Measurements from ENCODE around the gene SLC25A12. TPM values are rescaled to one million over a fixed set of nuclear protein-coding genes. Genes with fewer than 3 reads are reported as not detected.
"Not testable (repeated sequence)": the region's sequence is repeated elsewhere in the genome, so short reads cannot be mapped to it uniquely, and the experiment has no call there.

SLC25A12 gene
- total RNA-seq, 1 donor from 2014 or later, result 30.4 TPM

- H3K4me1 Mint-ChIP-seq (ENCODE audit: low read depth, unreplicated experiment), result no peaks in the 10 kb centered on the region
- H3K27ac Mint-ChIP-seq (ENCODE audit: unreplicated experiment), result no peak overlapping the region
- no peaks in the 10 kb centered on the region for H3K9me3 Mint-ChIP-seq (ENCODE audit: unreplicated experiment)
- no peak for TF ChIP-seq CTCF (IDR thresholded peaks at IDR 0.05; ENCODE audit: partially characterized antibody, unreplicated experiment)
- no peak overlapping the region for H3K4me3 Mint-ChIP-seq (ENCODE audit: unreplicated experiment)
- no peaks in the 10 kb centered on the region for H3K36me3 Mint-ChIP-seq (ENCODE audit: unreplicated experiment)
- H3K27me3 Mint-ChIP-seq (ENCODE audit: unreplicated experiment), result no peaks in the 10 kb centered on the region
- no peak for DNase-seq
Observed at GRCh38 chr2:171913517-171913916, 19.5 kb upstream of the SLC25A12 start.

- Mint-ChIP-seq H3K9me3 (ENCODE audit: unreplicated experiment) (no peaks in the 10 kb centered on the region), H3K4me3 (ENCODE audit: unreplicated experiment) (no peak overlapping the region), H3K27me3 (ENCODE audit: unreplicated experiment) (no peaks in the 10 kb centered on the region), H3K36me3 (ENCODE audit: unreplicated experiment) (no peaks in the 10 kb centered on the region), H3K4me1 (ENCODE audit: low read depth, unreplicated experiment) (no peaks in the 10 kb centered on the region), H3K27ac (ENCODE audit: unreplicated experiment) (no peak overlapping the region)
- no peak for DNase-seq
- TF ChIP-seq CTCF (IDR thresholded peaks at IDR 0.05; ENCODE audit: partially characterized antibody, unreplicated experiment), result no peak
Observed at GRCh38 chr2:171910494-171910893, 16.4 kb upstream of the SLC25A12 start.

GRCh38 chr2:171909266-171909665 lies 15.2 kb upstream of the SLC25A12 start:
- no peak for TF ChIP-seq CTCF (IDR thresholded peaks at IDR 0.05; ENCODE audit: partially characterized antibody, unreplicated experiment)
- Mint-ChIP-seq H3K4me1 (ENCODE audit: low read depth, unreplicated experiment) (no peaks in the 10 kb centered on the region), H3K9me3 (ENCODE audit: unreplicated experiment) (no peaks in the 10 kb centered on the region), H3K36me3 (ENCODE audit: unreplicated experiment) (no peaks in the 10 kb centered on the region), H3K4me3 (ENCODE audit: unreplicated experiment) (no peak overlapping the region), H3K27ac (ENCODE audit: unreplicated experiment) (no peak overlapping the region), H3K27me3 (ENCODE audit: unreplicated experiment) (peaks cover 2% of the 10 kb centered on the region)
- DNase-seq, result no peak

- Mint-ChIP-seq H3K27me3 (ENCODE audit: unreplicated experiment) (peaks cover 2% of the 10 kb centered on the region), H3K27ac (ENCODE audit: unreplicated experiment) (no peak overlapping the region), H3K9me3 (ENCODE audit: unreplicated experiment) (no peaks in the 10 kb centered on the region), H3K4me3 (ENCODE audit: unreplicated experiment) (no peak overlapping the region), H3K4me1 (ENCODE audit: low read depth, unreplicated experiment) (no peaks in the 10 kb centered on the region), H3K36me3 (ENCODE audit: unreplicated experiment) (no peaks in the 10 kb centered on the region)
- no peak for DNase-seq
- no peak for TF ChIP-seq CTCF (IDR thresholded peaks at IDR 0.05; ENCODE audit: partially characterized antibody, unreplicated experiment)
Observed at GRCh38 chr2:171908235-171908634, 14.2 kb upstream of the SLC25A12 start.

GRCh38 chr2:171902840-171903420 lies 8.9 kb upstream of the SLC25A12 start:
- Mint-ChIP-seq H3K4me1 (ENCODE audit: low read depth, unreplicated experiment) (peaks cover 2% of the 10 kb centered on the region), H3K9me3 (ENCODE audit: unreplicated experiment) (peaks cover 3% of the 10 kb centered on the region), H3K36me3 (ENCODE audit: unreplicated experiment) (no peaks in the 10 kb centered on the region), H3K4me3 (ENCODE audit: unreplicated experiment) (no peak overlapping the region), H3K27ac (ENCODE audit: unreplicated experiment) (no peak overlapping the region), H3K27me3 (ENCODE audit: unreplicated experiment) (peaks cover 5% of the 10 kb centered on the region)
- TF ChIP-seq CTCF (IDR thresholded peaks at IDR 0.05; ENCODE audit: partially characterized antibody, unreplicated experiment), result no peak
- no peak for DNase-seq

- DNase-seq; H3K4me1 Mint-ChIP-seq (ENCODE audit: low read depth, unreplicated experiment); H3K9me3 Mint-ChIP-seq (ENCODE audit: unreplicated experiment); H3K27ac Mint-ChIP-seq (ENCODE audit: unreplicated experiment); H3K4me3 Mint-ChIP-seq (ENCODE audit: unreplicated experiment); H3K27me3 Mint-ChIP-seq (ENCODE audit: unreplicated experiment); H3K36me3 Mint-ChIP-seq (ENCODE audit: unreplicated experiment): not testable (repeated sequence)
Observed at GRCh38 chr2:171899623-171900282, 5.7 kb upstream of the SLC25A12 start.

All from glutamatergic neuron (in vitro differentiated cells).